RCC 7860 (cell line): ENCODE data around the gene CMKLR1.

ENCODE experiments used
- DNase-seq: peaks from one replicate; pipeline ENCODE4 v3.0.0-alpha.2; 2015; ENCODE audit warnings: low spot score
- FAIRE-seq: peaks from 2 replicates; lab custom pipeline; 2012; peaks lifted over from hg19 to GRCh38; lab: Jason Lieb, UNC

The CMKLR1 gene

DNA sequence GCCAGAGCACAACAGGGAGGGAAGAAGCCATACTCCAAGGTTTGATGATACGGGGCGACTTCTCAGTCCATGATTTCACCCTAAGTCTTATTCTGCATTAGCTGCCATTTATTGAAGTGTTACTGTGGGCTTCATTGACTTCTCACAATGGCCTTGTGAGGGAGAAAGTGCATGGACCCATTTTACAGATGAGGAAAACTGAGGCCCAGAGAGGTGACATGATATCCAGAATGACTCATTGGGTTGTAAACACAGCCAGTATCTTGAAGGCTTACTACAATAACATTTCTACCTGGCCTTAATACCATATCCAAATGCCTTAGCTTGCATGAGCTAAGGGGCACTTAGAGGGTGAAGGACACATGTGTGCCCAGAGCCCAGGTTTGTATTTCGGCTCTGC is 100.6 kb downstream of the CMKLR1 start:
- FAIRE-seq (no peak), DNase-seq (no peak)
